Ascending aorta (tissue), 2 donors: Measurements from ENCODE around the gene MVB12B. TPM values are rescaled to one million over a fixed set of nuclear protein-coding genes. Genes with fewer than 3 reads are reported as not detected.
A peak's percentile ranks its signal among the peaks of the same experiment; 100 is the strongest.

Experiments
- DNase-seq, 2 donors: peaks; one replicate each; pipeline ENCODE4 v3.0.0-alpha.2; 2019; ENCODE audit warnings: low spot score in 2 of 2
- H3K27ac ChIP-seq, 2 donors: fragments of 200-600 bp; sonication (generic); one replicate each; pipeline ENCODE4 v1.5.1; 2016 to 2017; ENCODE audit warnings: mild to moderate bottlenecking in 1 of 2
- H3K27me3 ChIP-seq: fragments of 200-600 bp; sonication (generic); one replicate; pipeline ENCODE4 v1.5.1; 2017
- H3K36me3 ChIP-seq, 2 donors: fragments of 200-600 bp; sonication (generic); one replicate each; pipeline ENCODE4 v1.5.1; 2016
- H3K4me1 ChIP-seq, 2 donors: fragments of 200-600 bp; sonication (generic); one replicate each; pipeline ENCODE4 v1.5.1; 2016 to 2017; ENCODE audit warnings: mild to moderate bottlenecking in 1 of 2
- H3K4me3 ChIP-seq, 2 donors: fragments of 200-600 bp; sonication (generic); one replicate each; pipeline ENCODE4 v1.5.1; 2016 to 2017; ENCODE audit warnings: mild to moderate bottlenecking in 1 of 2
- H3K9me3 ChIP-seq, 2 donors: fragments of 200-600 bp; sonication (generic); one replicate each; pipeline ENCODE4 v1.5.1; 2016
- CTCF ChIP-seq, 3 experiments: fragments of 200-600 bp in 2 of 3; fragments of 450-650 bp in 1 of 3; sonication (generic) in 2 of 3; IDR thresholded peaks; one replicate each; pipeline ENCODE4 v1.5.1; 2016 to 2019; ENCODE audit warnings: antibody characterized with exemption in 3 of 3, mild to moderate bottlenecking in 1 of 3, moderate library complexity in 1 of 3
- intact Hi-C: fragments of 100-400 bp; cut with DNase I; formaldehyde crosslinking; loops from one replicate; pipeline ENCODE4 v1.15.1; 2023
- total RNA-seq: library from RNA; depleted of rRNA; stranded (reverse); fragments of >200 nt; gene quantifications from one replicate; pipeline ENCODE4 v1.1.0, GENCODE V29; 2016

The MVB12B gene
- total RNA-seq, 1 donor from 2014 or later, result 9.4 TPM

DNA sequence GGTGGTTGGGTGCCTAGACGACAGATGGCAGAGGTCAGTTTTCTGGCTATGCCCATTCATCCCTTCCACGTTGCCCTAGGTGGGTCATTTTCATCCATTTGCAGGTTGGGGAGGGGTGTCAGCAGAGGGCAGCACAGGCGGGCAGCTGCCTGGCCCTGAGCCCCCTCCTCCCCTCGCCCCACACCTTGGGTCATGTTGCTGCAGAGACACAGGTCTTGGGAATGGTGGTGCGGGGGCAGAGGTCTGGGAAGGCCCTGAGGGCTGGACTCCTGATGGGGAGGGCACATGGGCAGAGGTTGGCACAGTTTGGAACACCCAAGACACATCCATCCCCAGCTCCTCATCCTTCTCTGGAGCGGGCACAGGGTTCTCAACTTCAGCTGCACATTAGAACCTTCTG, 183.9 kb downstream of the MVB12B start:
- no peak for DNase-seq
- no peak for TF ChIP-seq CTCF (IDR thresholded peaks at IDR 0.05)
- peaks cover 4% of the 10 kb centered on the region for H3K27me3 ChIP-seq

GRCh38 chr9:126511411-126511810, 184.8 kb downstream of the MVB12B start:
- H3K27me3 ChIP-seq, result peaks cover 4% of the 10 kb centered on the region
- intact Hi-C loops, result no loop called here
- no peaks in the 10 kb centered on the region for H3K36me3 ChIP-seq
- no peaks in the 10 kb centered on the region for H3K4me1 ChIP-seq
- no peaks in the 10 kb centered on the region for H3K9me3 ChIP-seq
- no peak for DNase-seq
- H3K27ac ChIP-seq, result no peak overlapping the region
- TF ChIP-seq CTCF (IDR thresholded peaks at IDR 0.05), result no peak
- no peak overlapping the region for H3K4me3 ChIP-seq

More for the DNA sequence above, 183.9 kb downstream of the MVB12B start:
- H3K4me3 ChIP-seq, result no peak overlapping the region
- H3K27ac ChIP-seq, result no peak overlapping the region
- H3K9me3 ChIP-seq, result no peaks in the 10 kb centered on the region
- H3K36me3 ChIP-seq, result no peaks in the 10 kb centered on the region
- intact Hi-C loops, result no loop called here
- H3K4me1 ChIP-seq, result no peaks in the 10 kb centered on the region

GRCh38 chr9:126513159-126514036, 186.8 kb downstream of the MVB12B start:
- Histone ChIP-seq H3K4me1 (peaks cover 0 to 7% of the 10 kb centered on the region in 2 donors), H3K4me3 (no peak overlapping the region), H3K36me3 (no peaks in the 10 kb centered on the region), H3K9me3 (no peaks in the 10 kb centered on the region), H3K27me3 (peaks cover 4% of the 10 kb centered on the region), H3K27ac (no peak overlapping the region)
- intact Hi-C loops, result no loop called here
- no peak for DNase-seq
- TF ChIP-seq CTCF (IDR thresholded peaks at IDR 0.05), result no peak

DNA sequence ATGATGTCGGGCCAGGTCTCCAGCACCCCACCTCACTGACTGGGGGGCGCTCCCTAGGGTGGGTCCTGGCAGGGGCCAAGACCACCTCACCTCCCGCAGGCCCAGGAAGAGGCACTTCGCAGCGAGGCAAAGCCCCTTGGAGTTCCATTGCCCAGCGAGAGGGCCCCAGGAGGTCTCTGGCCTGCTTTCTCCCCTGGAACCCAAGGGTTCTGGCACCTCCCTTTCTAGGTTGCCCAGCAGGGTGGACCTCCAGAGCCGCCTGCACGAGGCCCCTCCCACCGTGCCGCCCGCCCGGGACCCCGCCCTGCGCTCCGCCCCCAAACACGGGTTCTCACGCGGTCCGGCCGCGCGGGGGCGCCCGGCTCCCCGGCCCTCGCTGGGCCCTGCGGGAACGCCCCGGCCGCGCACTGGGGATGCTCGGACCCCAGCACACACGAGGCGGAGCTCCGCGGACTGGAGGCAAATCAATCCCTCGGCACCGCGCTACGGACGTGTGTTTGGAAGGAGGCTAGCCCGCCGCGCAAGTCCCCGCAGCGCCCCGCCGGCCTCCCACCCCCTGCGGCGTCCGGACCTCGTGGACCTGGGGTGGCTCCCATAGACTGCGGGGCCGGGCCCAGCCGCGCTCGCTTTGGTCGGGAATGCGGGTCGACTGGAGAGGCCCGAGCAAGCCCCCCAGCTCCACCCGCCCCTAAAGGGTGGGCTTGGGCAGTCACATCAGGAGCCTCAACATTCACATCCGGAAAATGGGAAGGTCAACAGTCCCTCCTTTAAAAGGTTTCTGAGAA, 187.6 kb downstream of the MVB12B start:
- Histone ChIP-seq H3K27ac (no peak overlapping the region), H3K27me3 (peaks cover 4% of the 10 kb centered on the region), H3K4me1 (peaks cover 0 to 7% of the 10 kb centered on the region in 2 donors), H3K36me3 (no peaks in the 10 kb centered on the region), H3K4me3 (peak overlapping the region; percentile 2 to 23), H3K9me3 (no peaks in the 10 kb centered on the region)
- intact Hi-C loops, result no loop called here
- no peak for DNase-seq
- peak in 2 of 3 experiments; percentile 22 to 30 for TF ChIP-seq CTCF (IDR thresholded peaks at IDR 0.05)

DNA sequence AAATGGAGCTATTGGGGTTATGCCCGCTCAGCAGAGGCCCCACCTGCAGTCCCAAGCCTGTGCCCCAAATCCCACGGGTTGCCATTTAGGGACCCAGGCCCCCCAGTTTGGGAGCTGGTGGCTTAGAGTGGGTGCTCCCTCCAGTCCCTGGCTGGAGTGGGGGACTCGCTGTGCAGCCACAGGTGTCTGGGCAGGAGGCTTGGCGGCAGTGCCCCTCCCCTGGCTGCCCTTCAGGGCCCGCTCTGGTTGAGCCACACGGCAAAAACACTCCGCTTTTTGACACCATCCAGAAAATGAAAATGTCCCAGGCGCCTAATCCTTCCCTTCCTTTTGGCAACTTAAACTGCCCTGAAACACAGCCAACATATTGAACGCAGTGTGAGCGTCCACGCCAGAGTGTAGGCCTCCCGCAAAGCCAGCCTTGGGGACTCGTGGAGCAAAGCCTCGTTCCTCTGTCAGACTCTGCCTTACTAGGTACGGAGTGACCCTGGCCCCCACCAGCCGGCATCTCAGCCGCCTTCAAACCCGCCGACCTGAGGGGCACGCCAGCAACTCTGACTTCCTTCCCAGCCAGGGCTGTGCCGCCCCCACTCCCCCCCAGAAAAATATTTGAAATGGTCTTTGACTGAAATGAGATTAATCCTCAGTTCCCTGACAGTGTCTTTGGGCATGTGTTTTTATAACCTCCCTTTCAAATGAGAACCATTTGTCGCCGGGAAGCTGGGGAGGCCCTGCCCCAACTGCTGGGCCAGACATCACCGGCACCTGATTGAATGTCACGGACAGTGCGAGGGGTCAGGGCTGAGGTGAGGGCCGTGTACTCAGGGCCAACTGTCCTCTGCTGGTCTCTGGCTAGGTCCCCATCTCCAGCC, 188.6 kb downstream of the MVB12B start:
- intact Hi-C loops, result no loop called here
- no peaks in the 10 kb centered on the region for H3K36me3 ChIP-seq
- DNase-seq, result no peak
- peaks cover 0 to 7% of the 10 kb centered on the region in 2 donors for H3K4me1 ChIP-seq
- no peak overlapping the region for H3K27ac ChIP-seq
- peaks cover 4% of the 10 kb centered on the region for H3K27me3 ChIP-seq
- H3K9me3 ChIP-seq, result no peaks in the 10 kb centered on the region
- H3K4me3 ChIP-seq, result no peak overlapping the region
- TF ChIP-seq CTCF (IDR thresholded peaks at IDR 0.05), result no peak
